Lower leg skin (tissue), 4 donors: Measurements from ENCODE around the gene PTCH1. TPM values are rescaled to one million over a fixed set of nuclear protein-coding genes. Genes with fewer than 3 reads are reported as not detected.

ENCODE experiments used
- DNase-seq, 2 donors: peaks; one replicate each; pipeline ENCODE4 v3.0.0-alpha.2; 2019; ENCODE audit warnings: low spot score in 2 of 2
- H3K4me3 ChIP-seq: fragments of 200-600 bp; sonication (generic); 2 replicates; pipeline ENCODE4 v1.5.1; 2017; ENCODE audit warnings: mild to moderate bottlenecking, low read depth; ENCODE audit not compliant: poor library complexity, severe bottlenecking
- POLR2A ChIP-seq, 2 donors: fragments of 450-650 bp; IDR thresholded peaks; one replicate each; pipeline ENCODE4 v1.6.1; 2016 to 2017; ENCODE audit warnings: antibody characterized with exemption in 2 of 2, mild to moderate bottlenecking in 1 of 2, moderate library complexity in 1 of 2
- WGBS, 2 donors: methylation state at CpG; one replicate each; pipeline ENCODE4 v1.1.5; 2018; 5-methylcytosine and 5-hydroxymethylcytosine counted together
- intact Hi-C: fragments of 100-400 bp; cut with DNase I; formaldehyde crosslinking; loops from one replicate; pipeline ENCODE4 v1.15.0; 2023; ENCODE audit warnings: low total_unique reads
- total RNA-seq, 4 donors: library from RNA; depleted of rRNA; stranded (reverse); fragments of >200 nt; gene quantifications; one replicate each; pipeline ENCODE4 v1.1.0, GENCODE V29; 2016
- TF ChIP-seq, protein P1 (sequence below), 3 donors: fragments of 450-650 bp; IDR thresholded peaks; one replicate each; pipeline ENCODE4 v1.5.1; 2016; ENCODE audit warnings: antibody characterized with exemption in 3 of 3, mild to moderate bottlenecking in 3 of 3, moderate library complexity in 2 of 3

Gene PTCH1
- total RNA-seq, 4 donors from 2014 or later: 16.5 to 25.6 (median 20.9) TPM

DNA sequence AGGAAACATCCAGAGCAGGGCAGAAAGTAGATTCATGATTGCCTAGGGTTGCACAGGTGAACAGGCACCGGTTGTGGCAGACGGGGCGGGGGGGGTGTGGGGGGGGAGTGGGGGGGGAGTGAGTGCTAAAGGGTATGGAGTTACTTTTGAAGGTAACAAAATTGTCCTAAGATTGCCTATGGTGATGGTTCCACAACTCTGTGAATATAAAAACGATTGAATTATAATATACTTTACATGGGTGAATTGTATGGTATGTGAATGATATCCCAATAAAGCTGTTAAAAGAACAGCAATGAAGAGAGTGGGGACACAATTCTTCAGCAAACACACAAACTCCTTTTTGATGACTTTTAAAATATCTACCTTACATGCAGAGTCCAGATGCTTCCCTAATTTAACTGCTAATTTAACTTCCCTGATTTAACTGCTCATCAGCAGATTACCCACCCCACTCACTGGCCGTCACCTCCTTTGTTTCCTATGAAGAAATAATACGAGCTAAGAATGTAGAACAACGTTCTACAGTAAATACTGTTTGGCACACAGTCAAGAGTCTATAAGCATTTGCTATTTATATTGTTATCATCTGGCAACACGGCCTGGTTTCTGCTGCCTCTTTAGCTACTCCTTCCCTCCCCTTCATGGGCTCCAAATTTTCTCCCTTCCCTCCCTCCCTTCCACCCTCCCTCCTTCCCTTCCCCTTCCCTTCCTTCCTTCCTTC, 83.5 kb downstream of the PTCH1 start:
- WGBS, 2 donors: 34 to 35% methylated on average over 8 of the region's 8 CpGs
- DNase-seq: no peak
- intact Hi-C loops: no loop called here
- no peak overlapping the region for H3K4me3 ChIP-seq
- TF ChIP-seq, protein P1, sequence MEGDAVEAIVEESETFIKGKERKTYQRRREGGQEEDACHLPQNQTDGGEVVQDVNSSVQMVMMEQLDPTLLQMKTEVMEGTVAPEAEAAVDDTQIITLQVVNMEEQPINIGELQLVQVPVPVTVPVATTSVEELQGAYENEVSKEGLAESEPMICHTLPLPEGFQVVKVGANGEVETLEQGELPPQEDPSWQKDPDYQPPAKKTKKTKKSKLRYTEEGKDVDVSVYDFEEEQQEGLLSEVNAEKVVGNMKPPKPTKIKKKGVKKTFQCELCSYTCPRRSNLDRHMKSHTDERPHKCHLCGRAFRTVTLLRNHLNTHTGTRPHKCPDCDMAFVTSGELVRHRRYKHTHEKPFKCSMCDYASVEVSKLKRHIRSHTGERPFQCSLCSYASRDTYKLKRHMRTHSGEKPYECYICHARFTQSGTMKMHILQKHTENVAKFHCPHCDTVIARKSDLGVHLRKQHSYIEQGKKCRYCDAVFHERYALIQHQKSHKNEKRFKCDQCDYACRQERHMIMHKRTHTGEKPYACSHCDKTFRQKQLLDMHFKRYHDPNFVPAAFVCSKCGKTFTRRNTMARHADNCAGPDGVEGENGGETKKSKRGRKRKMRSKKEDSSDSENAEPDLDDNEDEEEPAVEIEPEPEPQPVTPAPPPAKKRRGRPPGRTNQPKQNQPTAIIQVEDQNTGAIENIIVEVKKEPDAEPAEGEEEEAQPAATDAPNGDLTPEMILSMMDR (IDR thresholded peaks at IDR 0.05): no peak
- no peak for TF ChIP-seq POLR2A (IDR thresholded peaks at IDR 0.05)

DNA sequence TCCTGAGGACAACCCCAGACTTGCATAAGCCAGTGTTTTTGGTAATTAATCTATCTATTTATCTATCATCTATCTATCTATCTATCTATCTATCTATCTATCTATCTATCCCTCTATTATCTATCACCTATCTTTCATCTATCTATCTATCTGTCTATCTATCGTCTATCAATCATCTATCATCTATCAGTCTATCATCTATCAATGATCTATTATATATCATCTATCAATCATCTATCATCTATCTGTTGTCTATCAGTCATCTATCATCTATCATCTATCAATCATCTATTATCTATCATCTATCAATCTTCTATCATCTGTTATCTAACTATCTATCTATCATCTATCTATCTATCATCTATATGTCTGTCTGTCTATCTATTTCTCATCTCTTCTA, 85.5 kb downstream of the PTCH1 start:
- DNase-seq: no peak
- TF ChIP-seq, protein P1 (IDR thresholded peaks at IDR 0.05): no peak
- TF ChIP-seq POLR2A (IDR thresholded peaks at IDR 0.05): no peak
- H3K4me3 ChIP-seq: no peak overlapping the region
- intact Hi-C loops: no loop called here
- 74 to 92% methylated on average over 1 of the region's 1 CpG for WGBS, 2 donors

DNA sequence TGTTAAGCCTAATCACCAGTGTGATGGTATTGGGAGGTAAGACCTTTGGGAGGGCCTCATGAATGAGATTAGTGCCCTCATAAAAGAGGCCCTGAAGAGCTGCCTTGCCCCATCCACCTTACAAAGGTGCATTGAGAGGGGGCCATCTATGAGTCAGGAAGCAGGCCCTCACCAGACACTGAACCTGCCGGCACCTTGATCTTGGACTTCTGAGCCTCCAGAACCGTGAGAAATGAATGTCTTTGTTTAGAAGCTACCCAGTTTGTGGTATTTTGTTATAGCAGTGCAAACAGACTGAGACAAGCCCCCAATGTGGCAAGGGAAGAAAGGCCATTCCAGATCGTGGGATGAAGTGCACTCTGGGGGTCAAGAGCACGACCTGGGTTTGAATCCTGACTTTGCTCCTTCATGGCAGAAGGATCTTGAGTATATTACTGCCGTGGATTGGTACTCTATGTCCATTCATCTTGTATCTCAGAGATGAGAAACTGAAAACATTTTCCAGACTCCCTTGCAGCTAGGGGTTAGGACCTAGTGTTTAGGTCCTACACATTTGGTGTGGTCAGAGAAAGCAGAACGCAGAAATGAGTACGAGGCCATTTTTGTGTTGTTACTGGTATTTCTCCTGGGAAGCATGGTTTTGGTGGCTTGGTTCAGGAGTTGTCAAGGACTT, 86.7 kb downstream of the PTCH1 start:
- TF ChIP-seq POLR2A (IDR thresholded peaks at IDR 0.05): no peak
- TF ChIP-seq, protein P1 (IDR thresholded peaks at IDR 0.05): no peak
- DNase-seq: no peak
- intact Hi-C loops: no loop called here
- WGBS, 2 donors: 90 to 95% methylated on average over 7 of the region's 7 CpGs
- H3K4me3 ChIP-seq: no peak overlapping the region

DNA sequence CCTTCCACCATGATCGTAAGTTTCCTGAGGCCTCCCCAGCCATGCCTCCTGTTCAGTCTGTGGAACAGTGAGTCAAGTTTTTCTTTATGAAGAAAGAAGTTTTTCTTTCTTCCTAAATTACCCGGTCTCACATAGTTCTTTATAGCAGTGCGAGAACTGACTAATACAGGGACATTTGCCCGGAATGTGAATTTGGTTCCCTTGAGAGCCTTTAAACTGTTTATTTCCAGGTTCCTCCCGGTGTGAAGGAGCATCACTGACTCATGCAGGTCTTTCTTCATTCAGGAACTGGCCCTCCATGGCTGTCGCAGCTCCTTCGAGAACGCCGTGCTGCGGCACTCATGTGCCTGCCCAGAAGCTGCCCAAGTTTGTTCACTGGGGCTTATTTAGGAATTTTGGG, 87.7 kb downstream of the PTCH1 start:
- WGBS, 2 donors: 89 to 92% methylated on average over 10 of the region's 10 CpGs
- no peak for TF ChIP-seq POLR2A (IDR thresholded peaks at IDR 0.05)
- TF ChIP-seq, protein P1 (IDR thresholded peaks at IDR 0.05): no peak
- intact Hi-C loops: no loop called here
- no peak for DNase-seq
- H3K4me3 ChIP-seq: no peak overlapping the region

DNA sequence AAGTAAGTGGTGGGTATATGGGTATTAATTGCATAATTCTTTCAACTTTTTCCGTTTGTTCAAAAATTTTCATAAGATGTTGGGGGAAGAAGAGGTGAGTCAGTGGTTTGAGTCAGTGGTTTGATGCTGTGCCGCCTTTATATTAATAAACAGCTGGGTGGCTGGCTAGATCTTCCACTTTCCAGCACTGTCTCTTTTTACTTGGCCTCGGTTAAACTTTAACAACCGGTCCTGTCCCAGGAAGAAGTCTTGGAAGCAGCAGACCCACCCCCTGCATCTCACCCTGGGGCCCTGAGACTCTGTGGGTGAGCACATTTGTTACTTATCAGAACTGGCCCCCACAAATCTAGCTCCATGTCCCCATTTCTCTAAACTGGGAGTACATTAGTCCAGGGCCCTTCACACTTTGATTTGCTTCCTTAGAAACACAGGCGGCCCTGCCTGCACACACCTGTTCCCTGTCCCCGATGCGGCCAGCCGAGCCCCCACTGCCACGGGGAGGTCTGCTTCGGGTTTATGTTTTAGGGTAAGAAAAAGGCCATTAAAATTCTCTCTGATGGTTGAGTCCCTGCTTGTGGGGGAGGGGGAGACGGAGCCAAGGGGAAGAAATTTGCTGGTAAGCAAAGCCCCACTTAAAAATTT, 90.7 kb downstream of the PTCH1 start:
- no peak for TF ChIP-seq POLR2A (IDR thresholded peaks at IDR 0.05)
- TF ChIP-seq, protein P1 (IDR thresholded peaks at IDR 0.05): no peak
- H3K4me3 ChIP-seq: no peak overlapping the region
- no peak for DNase-seq
- intact Hi-C loops: no loop called here
- WGBS, 2 donors: 23 to 31% methylated on average over 11 of the region's 11 CpGs
